ENCODE measurements around the gene OARD1.
"Not testable (repeated sequence)": the region's sequence is repeated elsewhere in the genome, so short reads cannot be mapped to it uniquely, and the experiment has no call there.

Gene OARD1, protein sequence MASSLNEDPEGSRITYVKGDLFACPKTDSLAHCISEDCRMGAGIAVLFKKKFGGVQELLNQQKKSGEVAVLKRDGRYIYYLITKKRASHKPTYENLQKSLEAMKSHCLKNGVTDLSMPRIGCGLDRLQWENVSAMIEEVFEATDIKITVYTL

GRCh38 chr6:41071923-41072835, at the start of gene OARD1:
TSS of gene OARD1 (minus strand) at chr6:41072356. CDS start at chr6:41071634, 722 bp downstream.
- in situ Hi-C loops (cut with HindIII; ENCODE audit: low pct_ligation_motif_present, low pct_unique_long_range_greater_than_20kb, low sequenced_read_pairs) = no loop called here
- DNase-seq = peak; percentile 97

DNA sequence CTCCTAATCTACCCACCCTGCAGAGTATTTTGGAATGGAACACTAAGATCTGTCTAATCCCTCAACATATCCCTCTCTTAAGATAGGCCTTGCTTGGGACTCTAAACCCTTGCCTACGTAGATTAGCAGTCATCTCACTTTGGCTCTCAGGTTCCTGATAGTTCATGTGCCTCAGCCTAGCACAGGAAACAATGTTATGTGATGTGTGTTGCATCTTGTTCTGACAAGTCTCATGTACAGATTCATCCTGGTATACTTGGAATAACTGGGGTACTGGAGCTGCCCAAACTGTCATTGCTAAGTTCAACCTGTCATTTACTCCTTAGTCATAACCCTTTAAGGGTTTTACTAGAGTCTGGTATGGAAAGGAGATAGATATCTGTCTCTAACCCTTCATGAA, 47.9 kb upstream of the OARD1 start:
- in situ Hi-C loops (cut with HindIII; ENCODE audit: low pct_ligation_motif_present, low pct_unique_long_range_greater_than_20kb, low sequenced_read_pairs) = no loop called here
- DNase-seq = no peak

DNA sequence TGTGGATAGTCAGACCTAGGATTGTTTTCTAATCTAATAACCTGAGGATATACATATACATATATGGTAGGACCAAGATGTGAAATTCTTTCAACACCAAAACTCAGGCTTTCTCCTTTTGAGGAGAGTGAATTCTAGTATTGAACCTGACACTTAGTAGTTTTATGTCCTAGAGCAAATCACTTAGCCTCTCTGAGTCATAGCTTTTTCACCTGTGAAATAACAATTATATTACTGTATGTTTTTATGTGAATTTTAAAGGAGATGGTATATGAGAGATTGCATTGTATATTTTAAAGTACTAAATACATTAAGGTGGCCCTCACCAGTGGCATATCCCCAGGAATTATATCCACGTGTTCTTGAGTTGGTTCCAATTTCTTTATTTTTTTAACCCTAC, 47.4 kb upstream of the OARD1 start:
- in situ Hi-C loops (cut with HindIII; ENCODE audit: low pct_ligation_motif_present, low pct_unique_long_range_greater_than_20kb, low sequenced_read_pairs) = no loop called here
- no peak for DNase-seq

DNA sequence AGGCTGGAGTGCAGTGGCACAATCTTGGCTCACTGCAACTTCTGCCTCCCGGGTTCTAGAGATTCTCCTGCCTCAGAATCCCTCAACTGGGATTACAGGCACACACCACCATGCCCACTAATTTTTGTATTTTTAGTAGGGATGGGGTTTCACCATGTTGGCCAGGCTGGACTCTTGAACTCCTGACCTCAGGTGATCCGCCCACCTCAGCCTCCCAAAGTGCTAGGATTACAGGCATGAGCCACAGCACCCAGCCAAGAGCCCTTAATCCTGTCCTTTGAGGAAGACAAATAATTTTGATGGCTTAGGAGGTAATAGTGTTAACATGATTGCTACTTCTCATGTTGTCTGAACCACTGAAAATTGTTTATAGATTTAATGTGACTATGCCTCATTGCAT, 42.9 kb upstream of the OARD1 start:
- in situ Hi-C loops (cut with HindIII; ENCODE audit: low pct_ligation_motif_present, low pct_unique_long_range_greater_than_20kb, low sequenced_read_pairs); DNase-seq: not testable (repeated sequence)

GRCh38 chr6:41111017-41111416, 38.9 kb upstream of the OARD1 start:
- in situ Hi-C loops (cut with HindIII; ENCODE audit: low pct_ligation_motif_present, low pct_unique_long_range_greater_than_20kb, low sequenced_read_pairs) = no loop called here
- DNase-seq = no peak

DNA sequence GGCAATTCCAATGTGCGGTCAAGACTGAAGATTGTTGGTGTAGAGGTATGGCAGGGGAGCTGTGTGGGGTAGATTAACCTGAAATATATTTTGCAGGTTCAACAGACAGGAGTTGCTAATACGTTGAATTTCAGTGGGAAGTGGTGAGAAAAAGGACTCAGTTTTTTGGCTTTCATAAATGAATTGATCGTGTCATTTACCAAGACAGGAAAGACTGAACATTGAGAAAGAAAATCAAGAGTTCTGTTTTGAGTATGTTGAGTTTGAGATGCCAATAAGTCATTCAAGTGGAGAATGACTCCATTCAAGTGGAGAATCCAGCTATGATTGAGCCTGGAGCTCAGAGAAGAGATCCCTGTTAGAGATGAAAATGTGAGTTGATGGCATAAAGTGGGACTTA, 31.7 kb upstream of the OARD1 start:
- in situ Hi-C loops (cut with HindIII; ENCODE audit: low pct_ligation_motif_present, low pct_unique_long_range_greater_than_20kb, low sequenced_read_pairs) = no loop called here
- no peak for DNase-seq

GRCh38 chr6:41100871-41101287, 28.7 kb upstream of the OARD1 start:
- no peak for DNase-seq
- in situ Hi-C loops (cut with HindIII; ENCODE audit: low pct_ligation_motif_present, low pct_unique_long_range_greater_than_20kb, low sequenced_read_pairs) = no loop called here

DNA sequence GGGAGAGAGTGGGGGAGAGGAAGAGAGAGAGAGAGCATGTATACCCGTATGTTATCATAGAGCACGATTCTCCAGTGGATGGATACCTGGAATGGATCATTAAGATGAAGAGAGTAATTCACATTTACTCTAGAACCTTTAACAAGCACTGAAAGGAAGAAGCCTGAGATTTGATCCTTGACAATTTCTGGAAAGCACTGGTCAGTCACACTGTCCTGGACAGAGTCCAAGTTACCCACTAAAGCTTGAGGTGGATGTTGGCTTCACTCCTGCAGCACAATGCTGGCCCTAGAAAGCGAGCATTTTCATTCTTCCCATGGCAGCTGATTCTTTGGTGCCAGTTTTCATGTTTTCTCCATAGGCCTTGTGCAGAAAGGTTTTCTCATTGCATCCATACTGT, 26.2 kb upstream of the OARD1 start:
- in situ Hi-C loops (cut with HindIII; ENCODE audit: low pct_ligation_motif_present, low pct_unique_long_range_greater_than_20kb, low sequenced_read_pairs) = no loop called here
- no peak for DNase-seq

- in situ Hi-C loops (cut with HindIII; ENCODE audit: low pct_ligation_motif_present, low pct_unique_long_range_greater_than_20kb, low sequenced_read_pairs) = no loop called here
- DNase-seq = no peak
Observed at GRCh38 chr6:41097467-41098090, 25.4 kb upstream of the OARD1 start.

GRCh38 chr6:41093729-41094128, 21.6 kb upstream of the OARD1 start:
- DNase-seq = no peak
- in situ Hi-C loops (cut with HindIII; ENCODE audit: low pct_ligation_motif_present, low pct_unique_long_range_greater_than_20kb, low sequenced_read_pairs) = no loop called here

- peak; percentile 31 for DNase-seq
- in situ Hi-C loops (cut with HindIII; ENCODE audit: low pct_ligation_motif_present, low pct_unique_long_range_greater_than_20kb, low sequenced_read_pairs) = no loop called here
Observed at GRCh38 chr6:41092421-41093140, 20.4 kb upstream of the OARD1 start.

GRCh38 chr6:41090841-41091761, 18.9 kb upstream of the OARD1 start:
- in situ Hi-C loops (cut with HindIII; ENCODE audit: low pct_ligation_motif_present, low pct_unique_long_range_greater_than_20kb, low sequenced_read_pairs) = no loop called here
- DNase-seq = no peak

DNA sequence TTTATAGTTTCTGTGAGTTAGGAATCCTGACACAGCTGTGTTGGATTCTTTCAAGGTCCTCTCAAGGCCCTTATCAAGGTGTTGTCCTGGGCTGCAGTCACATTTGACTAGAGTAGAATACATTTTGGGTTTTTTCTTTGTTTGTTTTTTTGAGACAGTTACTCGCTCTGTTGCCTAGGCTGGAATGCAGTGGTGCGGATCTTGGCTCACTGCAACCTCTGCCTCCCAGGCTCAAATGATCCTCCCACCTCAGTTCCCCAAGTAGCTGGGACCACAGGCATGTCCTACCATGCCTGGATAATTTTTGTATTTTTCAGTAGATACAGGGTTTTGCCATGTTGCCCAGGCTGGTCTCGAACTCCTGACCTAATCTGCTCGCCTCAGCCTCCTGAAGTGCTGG, 16.3 kb upstream of the OARD1 start:
- in situ Hi-C loops (cut with HindIII; ENCODE audit: low pct_ligation_motif_present, low pct_unique_long_range_greater_than_20kb, low sequenced_read_pairs) = no loop called here
- no peak for DNase-seq

DNA sequence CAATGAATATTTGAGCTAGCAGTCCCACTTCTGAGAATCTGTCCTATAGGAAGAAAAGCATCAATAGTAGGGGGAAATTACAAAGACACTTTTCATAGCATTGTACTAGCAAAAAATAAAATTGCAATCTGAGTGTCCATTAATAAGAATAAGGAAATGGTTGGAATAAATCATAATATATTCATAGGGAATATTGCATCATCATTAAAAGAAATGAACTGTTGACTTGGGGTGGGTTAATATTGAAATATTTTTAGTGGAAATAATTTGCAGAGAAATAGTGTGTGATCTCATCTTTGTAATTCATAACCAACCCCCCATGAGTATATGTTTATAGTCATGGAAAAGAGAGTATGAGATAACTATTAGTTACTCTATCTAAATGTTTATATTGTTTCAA, 13.0 kb upstream of the OARD1 start:
- in situ Hi-C loops (cut with HindIII; ENCODE audit: low pct_ligation_motif_present, low pct_unique_long_range_greater_than_20kb, low sequenced_read_pairs) = no loop called here
- DNase-seq = no peak

DNA sequence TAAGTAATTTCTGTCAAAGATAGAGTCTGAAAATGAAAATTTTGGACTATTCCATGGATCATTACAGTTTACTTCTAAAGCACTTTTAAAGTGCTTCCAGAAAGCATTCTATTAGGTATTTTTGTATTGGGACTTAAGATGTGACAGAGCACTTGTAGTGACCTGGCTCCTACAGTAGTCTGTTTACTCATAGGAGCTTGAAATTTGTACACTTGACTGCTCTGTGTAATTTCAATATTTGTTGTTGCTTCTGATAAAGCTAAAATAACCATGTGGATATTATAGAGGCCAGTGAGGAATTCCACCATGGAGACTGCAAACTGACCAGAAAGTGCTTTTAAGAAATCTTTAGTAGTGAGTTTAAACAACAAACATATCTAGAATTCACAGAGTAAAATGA, 10.9 kb upstream of the OARD1 start:
- no peak for DNase-seq
- in situ Hi-C loops (cut with HindIII; ENCODE audit: low pct_ligation_motif_present, low pct_unique_long_range_greater_than_20kb, low sequenced_read_pairs) = no loop called here

GRCh38 chr6:41080621-41081020, 8.5 kb upstream of the OARD1 start:
- in situ Hi-C loops (cut with HindIII; ENCODE audit: low pct_ligation_motif_present, low pct_unique_long_range_greater_than_20kb, low sequenced_read_pairs) = no loop called here
- no peak for DNase-seq

DNA sequence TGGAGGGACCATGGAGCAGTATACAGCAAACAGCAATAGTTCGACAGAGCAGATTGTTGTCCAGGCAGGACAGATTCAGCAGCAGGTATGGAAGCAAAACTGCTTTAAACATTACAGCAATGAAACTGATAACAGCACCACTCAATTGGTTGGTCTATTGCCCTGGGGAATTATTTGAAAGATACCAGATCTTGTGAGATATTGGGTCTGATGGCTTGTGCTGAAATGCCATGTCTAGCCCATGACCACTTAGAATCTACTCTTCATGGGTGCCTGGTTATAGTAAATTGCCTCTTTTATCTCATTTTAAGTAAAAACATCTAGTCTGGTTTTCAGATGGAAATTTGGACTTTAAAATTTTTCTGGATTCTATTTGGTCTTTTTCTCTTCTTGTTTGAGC, 6.9 kb upstream of the OARD1 start:
- no peak for DNase-seq

DNA sequence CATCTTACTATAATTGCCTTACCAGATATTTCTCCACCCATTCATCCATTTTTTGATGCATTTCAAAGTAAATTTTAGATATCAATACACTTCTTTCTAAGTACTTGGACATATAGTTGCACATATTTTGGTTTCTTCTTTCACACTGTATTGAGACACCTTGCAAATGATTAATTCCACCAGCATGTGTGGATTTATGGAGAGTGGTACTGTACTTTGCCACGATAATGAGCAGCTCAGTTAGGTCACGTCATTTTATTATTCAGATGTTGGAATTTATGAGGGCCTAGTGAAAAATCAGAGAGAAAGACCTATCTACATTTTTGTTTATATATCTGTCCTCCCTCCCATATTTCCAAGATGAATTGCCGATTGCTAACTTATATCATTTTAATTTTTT, 5.9 kb upstream of the OARD1 start:
- in situ Hi-C loops (cut with HindIII; ENCODE audit: low pct_ligation_motif_present, low pct_unique_long_range_greater_than_20kb, low sequenced_read_pairs) = no loop called here
- DNase-seq = no peak

More for the DNA sequence above, 6.9 kb upstream of the OARD1 start:
- in situ Hi-C loops (cut with HindIII; ENCODE audit: low pct_ligation_motif_present, low pct_unique_long_range_greater_than_20kb, low sequenced_read_pairs) = no loop called here
